Vagina (tissue), 2 donors: ENCODE data around the gene AMOTL2.

ENCODE experiments used
- CTCF ChIP-seq, 3 experiments: fragments of 450-650 bp in 2 of 3; fragments of 200-600 bp in 1 of 3; sonication (generic) in 1 of 3; IDR thresholded peaks; one replicate each; pipeline ENCODE4 v1.5.1; 2017 to 2019; ENCODE audit warnings: antibody characterized with exemption in 3 of 3, mild to moderate bottlenecking in 2 of 3, moderate library complexity in 2 of 3
- POLR2A ChIP-seq, 2 donors: fragments of 450-650 bp; IDR thresholded peaks; one replicate each; pipeline ENCODE4 v1.6.1; 2017; ENCODE audit warnings: antibody characterized with exemption in 2 of 2, mild to moderate bottlenecking in 2 of 2, moderate library complexity in 2 of 2
- POLR2AphosphoS5 ChIP-seq, 2 donors: sonication (generic); formaldehyde crosslinking; IDR thresholded peaks; one replicate each; pipeline ENCODE4 v1.9.0; 2017; ENCODE audit warnings: antibody characterized with exemption in 2 of 2, mild to moderate bottlenecking in 2 of 2, low read depth in 1 of 2; ENCODE audit not compliant: insufficient read depth in 1 of 2

DNA sequence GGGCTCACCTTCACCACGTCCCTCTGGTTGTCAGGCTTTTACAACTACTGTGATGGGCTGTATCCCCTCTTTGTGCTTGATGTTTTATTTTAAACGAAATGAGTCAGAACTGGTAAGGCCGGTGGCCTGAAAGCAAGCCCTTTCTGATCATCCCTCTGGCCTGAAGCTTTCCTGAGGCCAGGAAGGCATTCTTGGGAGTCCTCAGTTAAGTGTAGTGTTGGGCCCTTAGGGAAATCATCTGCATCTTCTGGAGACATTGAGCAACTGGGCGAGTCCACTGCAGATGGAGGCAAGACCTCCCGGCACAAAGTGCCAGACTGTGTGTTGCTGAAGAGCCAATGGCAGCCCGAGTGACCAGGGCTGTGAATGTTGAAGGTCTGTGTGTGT, 33.0 kb upstream of the AMOTL2 start:
- TF ChIP-seq CTCF (IDR thresholded peaks at IDR 0.05) (no peak), POLR2A (IDR thresholded peaks at IDR 0.05) (no peak), POLR2AphosphoS5 (IDR thresholded peaks at IDR 0.05; ENCODE audit: insufficient read depth in 1 of 2, low read depth in 1 of 2) (no peak)
